GM19239 (cell line): ENCODE results near the gene AMZ2.
"Not testable (repeated sequence)": the region's sequence is repeated elsewhere in the genome, so short reads cannot be mapped to it uniquely, and the experiment has no call there.

Source experiments
- DNase-seq: peaks from one replicate; pipeline ENCODE4 v3.0.0; 2011; ENCODE audit warnings: low spot score; ENCODE audit not compliant: insufficient read length
- FAIRE-seq: peaks from 2 replicates; lab custom pipeline; 2011; peaks lifted over from hg19 to GRCh38; lab: Jason Lieb, UNC

Gene AMZ2

GRCh38 chr17:68246271-68247028, 1.4 kb upstream of the AMZ2 start:
- DNase-seq (no peak), FAIRE-seq (no peak)

GRCh38 chr17:68248199-68248825, 469 bp downstream of the AMZ2 start:
- FAIRE-seq = peak; percentile 23
- no peak for DNase-seq

- FAIRE-seq (peak; percentile 79), DNase-seq (no peak)
These were observed 1.0 kb downstream of the AMZ2 start for GRCh38 chr17:68248891-68249290.

- DNase-seq (no peak), FAIRE-seq (peak; percentile 18)
These were observed 1.5 kb downstream of the AMZ2 start for GRCh38 chr17:68249354-68249765.

GRCh38 chr17:68253426-68253825, 5.6 kb downstream of the AMZ2 start:
- not testable (repeated sequence) for DNase-seq, FAIRE-seq

GRCh38 chr17:68255151-68255550, 7.3 kb downstream of the AMZ2 start:
- DNase-seq = no peak
- FAIRE-seq = no peak

- DNase-seq = no peak
- FAIRE-seq = no peak
These were observed 8.1 kb downstream of the AMZ2 start for GRCh38 chr17:68255731-68256538.

GRCh38 chr17:68256701-68257100, 8.9 kb downstream of the AMZ2 start:
- not testable (repeated sequence) for DNase-seq
- FAIRE-seq = peak; percentile 55

GRCh38 chr17:68257934-68258333, 10.1 kb downstream of the AMZ2 start:
- no peak for DNase-seq
- peak; percentile 47 for FAIRE-seq

GRCh38 chr17:68258890-68259647, 11.2 kb downstream of the AMZ2 start:
- FAIRE-seq (peak; percentile 96), DNase-seq (peak; percentile 32)

- not testable (repeated sequence) for DNase-seq
- peak; percentile 77 for FAIRE-seq
These were observed 11.8 kb downstream of the AMZ2 start for GRCh38 chr17:68259648-68259951.

- FAIRE-seq = no peak
These were observed 12.4 kb downstream of the AMZ2 start for GRCh38 chr17:68260051-68260762.

GRCh38 chr17:68262467-68262866, 14.6 kb downstream of the AMZ2 start:
- not testable (repeated sequence) for FAIRE-seq, DNase-seq

More at GRCh38 chr17:68260051-68260762, 12.4 kb downstream of the AMZ2 start:
- DNase-seq = no peak

GRCh38 chr17:68263101-68263681, 15.3 kb downstream of the AMZ2 start:
- not testable (repeated sequence) for DNase-seq
- peak; percentile 97 for FAIRE-seq

GRCh38 chr17:68265833-68266232, 18.0 kb downstream of the AMZ2 start:
- not testable (repeated sequence) for FAIRE-seq, DNase-seq

GRCh38 chr17:68273722-68274121, 25.9 kb downstream of the AMZ2 start:
- no peak for DNase-seq

GRCh38 chr17:68276339-68276738, 28.5 kb downstream of the AMZ2 start:
- not testable (repeated sequence) for FAIRE-seq, DNase-seq

More at GRCh38 chr17:68273722-68274121, 25.9 kb downstream of the AMZ2 start:
- FAIRE-seq = no peak

GRCh38 chr17:68277807-68278206, 30.0 kb downstream of the AMZ2 start:
- no peak for DNase-seq
- FAIRE-seq = no peak

GRCh38 chr17:68281965-68282364, 34.1 kb downstream of the AMZ2 start:
- DNase-seq, FAIRE-seq: not testable (repeated sequence)
